MCF 10A (cell line): ENCODE data around the gene DIAPH3. TPM values are rescaled to one million over a fixed set of nuclear protein-coding genes. Genes with fewer than 3 reads are reported as not detected.

Experiments
- BruUV-seq: library from RNA; stranded (reverse); fragments of 400-500 nt; replicated peaks from 2 replicates; lab custom pipeline; 2021; lab: Mats Ljungman, UMichigan
- CTCF ChIA-PET: fragments of 300-600 bp; sonication (Branson Sonifier 250); formaldehyde crosslinking; extraction: SDS; loops from one replicate; lab custom pipeline; 2021; ENCODE audit warnings: antibody characterized with exemption, inconsistent platforms; lab: Yijun Ruan, JAX
- POLR2A ChIA-PET: fragments of 300-600, 350-650 bp; sonication (Branson Sonifier 250); formaldehyde crosslinking; extraction: SDS; loops from one replicate; lab custom pipeline; 2020; ENCODE audit warnings: antibody characterized with exemption, inconsistent platforms; lab: Yijun Ruan, JAX
- DNase-seq: peaks from one replicate; pipeline ENCODE4 v3.0.0-alpha.2; 2018; ENCODE audit not compliant: unreplicated experiment
- H3K27ac Mint-ChIP-seq: one replicate; pipeline ENCODE4 v1.8.0; 2022; ENCODE audit warnings: mild to moderate bottlenecking, low read depth, mixed read lengths; ENCODE audit not compliant: unreplicated experiment
- H3K27me3 Mint-ChIP-seq: one replicate; pipeline ENCODE4 v1.8.0; 2022; ENCODE audit warnings: mixed read lengths; ENCODE audit not compliant: insufficient read depth, unreplicated experiment
- H3K36me3 Mint-ChIP-seq: one replicate; pipeline ENCODE4 v1.8.0; 2022; ENCODE audit warnings: mild to moderate bottlenecking, moderate library complexity, mixed read lengths; ENCODE audit not compliant: insufficient read depth, unreplicated experiment
- H3K4me1 Mint-ChIP-seq: one replicate; pipeline ENCODE4 v1.8.0; 2022; ENCODE audit warnings: mixed read lengths; ENCODE audit not compliant: insufficient read depth, unreplicated experiment
- H3K4me3 Mint-ChIP-seq: one replicate; pipeline ENCODE4 v1.8.0; 2022; ENCODE audit warnings: mild to moderate bottlenecking, moderate library complexity, mixed read lengths; ENCODE audit not compliant: unreplicated experiment
- H3K9me3 Mint-ChIP-seq: one replicate; pipeline ENCODE4 v1.8.0; 2022; ENCODE audit warnings: mixed read lengths; ENCODE audit not compliant: unreplicated experiment
- intact Hi-C: fragments of 100-400 bp; cut with micrococcal nuclease; formaldehyde crosslinking; loops from 2 replicates; pipeline ENCODE4 v1.14.1; 2022
- total RNA-seq: library from RNA; stranded (reverse); gene quantifications from 2 replicates; pipeline ENCODE4 v1.2.3, GENCODE V29; 2022
- TF ChIP-seq, protein P1 (sequence below): fragments of 200-600 bp; IDR thresholded peaks from one replicate; pipeline ENCODE4 v1.8.0; 2022; ENCODE audit warnings: antibody characterized with exemption, mild to moderate bottlenecking; ENCODE audit not compliant: unreplicated experiment

DIAPH3 gene
- total RNA-seq, 1 experiment from 2014 or later: 34.7 TPM

DNA sequence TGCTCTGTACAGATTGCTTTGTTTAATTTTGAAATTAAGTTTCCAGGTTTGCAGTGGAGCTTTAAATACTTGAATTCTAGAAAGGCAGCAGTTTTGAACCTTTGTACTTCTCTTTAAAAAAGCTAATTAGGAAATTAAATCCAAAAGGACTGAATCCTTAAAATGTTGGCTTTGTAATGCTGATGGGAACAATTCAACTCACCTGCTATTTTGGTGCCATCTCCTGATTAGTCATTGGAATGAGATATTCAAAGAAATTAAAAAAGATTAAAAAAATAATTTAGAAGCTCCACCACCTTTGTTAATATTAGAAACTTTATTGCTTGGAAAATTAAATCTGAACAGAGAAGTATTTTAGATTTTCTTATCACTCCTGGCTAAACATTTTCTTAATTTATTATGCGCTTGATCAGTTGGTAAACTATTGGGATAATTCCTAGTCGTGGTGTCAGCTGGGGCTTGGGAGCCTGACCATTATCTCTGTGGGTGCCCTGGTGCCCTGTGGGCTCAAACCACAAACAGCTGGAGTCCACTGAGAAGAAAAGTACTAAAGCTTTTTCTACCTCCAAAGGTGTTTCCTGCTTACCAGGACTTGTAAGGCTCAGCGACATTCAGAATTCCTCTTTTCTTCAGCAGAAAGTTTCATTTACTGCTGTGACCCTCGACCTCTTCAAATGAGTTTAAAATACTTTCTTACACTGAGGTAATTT is 540.4 kb downstream of the DIAPH3 start:
- intact Hi-C loops: no loop called here
- POLR2A ChIA-PET: no interaction called here
- Mint-ChIP-seq H3K4me1 (no peaks in the 10 kb centered on the region), H3K27ac (no peak overlapping the region), H3K4me3 (no peak overlapping the region), H3K9me3 (peaks cover 13% of the 10 kb centered on the region), H3K36me3 (peaks cover 6% of the 10 kb centered on the region), H3K27me3 (peaks cover 70% of the 10 kb centered on the region)
- CTCF ChIA-PET: interaction anchor here (0.6 kb wide), 2 partner anchors 77 to 410 kb away, joined by 3 read pairs; no protein-coding TSS in a partner anchor
- DNase-seq: no peak
- no TSS peak for BruUV-seq
- TF ChIP-seq, protein P1, sequence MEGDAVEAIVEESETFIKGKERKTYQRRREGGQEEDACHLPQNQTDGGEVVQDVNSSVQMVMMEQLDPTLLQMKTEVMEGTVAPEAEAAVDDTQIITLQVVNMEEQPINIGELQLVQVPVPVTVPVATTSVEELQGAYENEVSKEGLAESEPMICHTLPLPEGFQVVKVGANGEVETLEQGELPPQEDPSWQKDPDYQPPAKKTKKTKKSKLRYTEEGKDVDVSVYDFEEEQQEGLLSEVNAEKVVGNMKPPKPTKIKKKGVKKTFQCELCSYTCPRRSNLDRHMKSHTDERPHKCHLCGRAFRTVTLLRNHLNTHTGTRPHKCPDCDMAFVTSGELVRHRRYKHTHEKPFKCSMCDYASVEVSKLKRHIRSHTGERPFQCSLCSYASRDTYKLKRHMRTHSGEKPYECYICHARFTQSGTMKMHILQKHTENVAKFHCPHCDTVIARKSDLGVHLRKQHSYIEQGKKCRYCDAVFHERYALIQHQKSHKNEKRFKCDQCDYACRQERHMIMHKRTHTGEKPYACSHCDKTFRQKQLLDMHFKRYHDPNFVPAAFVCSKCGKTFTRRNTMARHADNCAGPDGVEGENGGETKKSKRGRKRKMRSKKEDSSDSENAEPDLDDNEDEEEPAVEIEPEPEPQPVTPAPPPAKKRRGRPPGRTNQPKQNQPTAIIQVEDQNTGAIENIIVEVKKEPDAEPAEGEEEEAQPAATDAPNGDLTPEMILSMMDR: no peak

DNA sequence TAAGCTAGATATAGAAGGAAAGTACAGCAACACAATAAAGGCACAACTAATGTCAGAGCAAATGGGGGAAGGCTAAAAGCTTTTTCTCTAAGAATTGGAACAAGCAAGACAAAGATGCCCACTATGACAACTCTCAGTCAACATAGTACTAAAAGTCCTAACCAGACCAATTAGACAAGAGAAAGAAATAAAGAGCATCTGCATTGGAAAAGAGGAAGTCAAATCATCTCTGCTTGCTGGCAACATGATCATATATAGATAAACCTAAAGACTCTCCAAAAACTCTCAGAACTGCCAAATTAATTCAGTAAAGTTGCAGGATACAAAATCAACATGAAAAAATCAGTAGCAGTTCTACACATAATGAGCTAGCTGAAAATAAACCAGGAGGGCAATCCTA is 542.0 kb downstream of the DIAPH3 start:
- ChIA-PET CTCF (interaction anchor here (0.9 kb wide), 1 partner anchor 14 kb away, joined by 3 read pairs; no protein-coding TSS in a partner anchor), POLR2A (no interaction called here)
- peaks cover 6% of the 10 kb centered on the region for H3K36me3 Mint-ChIP-seq
- DNase-seq: no peak
- H3K4me3 Mint-ChIP-seq: no peak overlapping the region
- no peaks in the 10 kb centered on the region for H3K4me1 Mint-ChIP-seq
- TF ChIP-seq, protein P1: no peak
- H3K27ac Mint-ChIP-seq: no peak overlapping the region
- H3K9me3 Mint-ChIP-seq: peaks cover 14% of the 10 kb centered on the region
- no TSS peak for BruUV-seq
- intact Hi-C loops: no loop called here
- peaks cover 73% of the 10 kb centered on the region for H3K27me3 Mint-ChIP-seq

Other genes starting within 250 kb of the DIAPH3 start
- 13.6 and 21.4 TPM in 2 replicates for gene TDRD3, start 233.3 kb upstream of the DIAPH3 start, total RNA-seq